Breast epithelium (tissue), 3 donors: ENCODE measurements around the gene CACFD1.

ENCODE experiments used
- CTCF ChIP-seq, 3 donors: fragments of 450-650 bp; IDR thresholded peaks; one replicate each; pipeline ENCODE4 v1.5.1; 2016 to 2017; ENCODE audit warnings: antibody characterized with exemption in 3 of 3, mild to moderate bottlenecking in 3 of 3, moderate library complexity in 3 of 3
- POLR2A ChIP-seq: fragments of 450-650 bp; IDR thresholded peaks from one replicate; pipeline ENCODE4 v1.6.1; 2016; ENCODE audit warnings: antibody characterized with exemption, mild to moderate bottlenecking, moderate library complexity
- POLR2AphosphoS5 ChIP-seq, 3 donors: sonication (generic); formaldehyde crosslinking; IDR thresholded peaks; one replicate each; pipeline ENCODE4 v1.6.1; 2017; ENCODE audit warnings: antibody characterized with exemption in 3 of 3

GRCh38 chr9:133483611-133484010, 23.8 kb downstream of the CACFD1 start:
- no peak for TF ChIP-seq CTCF (IDR thresholded peaks at IDR 0.05)
- TF ChIP-seq POLR2AphosphoS5 (IDR thresholded peaks at IDR 0.05) = no peak
- no peak for TF ChIP-seq POLR2A
